Fibroblast of the aortic adventitia (primary cell): Measurements from ENCODE around the gene FAM13C. TPM values are rescaled to one million over a fixed set of nuclear protein-coding genes. Genes with fewer than 3 reads are reported as not detected.

Source experiments
- DNase-seq: peaks from one replicate; pipeline ENCODE4 v3.0.0-alpha.2; 2010; ENCODE audit warnings: low read depth
- H3K4me3 ChIP-seq: 2 replicates; pipeline ENCODE4 v1.5.1; 2011; ENCODE audit warnings: low read depth, mild to moderate bottlenecking, control low read depth, low read length, moderate library complexity
- CTCF ChIP-seq: IDR thresholded peaks from 2 replicates; pipeline ENCODE4 v1.5.1; 2011; ENCODE audit warnings: mild to moderate bottlenecking, low read length, control low read depth, inconsistent platforms; ENCODE audit not compliant: insufficient read depth
- total RNA-seq: library from RNA; depleted of rRNA; stranded (reverse); fragments of >200 nt; gene quantifications from 2 replicates; pipeline ENCODE4 v1.2.3, GENCODE V29; 2012; ENCODE audit warnings: low replicate concordance

FAM13C gene
- total RNA-seq, 1 donor: 3.3 TPM

- no peak for DNase-seq
- no peak for TF ChIP-seq CTCF
- H3K4me3 ChIP-seq: no peak overlapping the region
Observed at GRCh38 chr10:59285848-59286247, 76.5 kb downstream of the FAM13C start.

DNA sequence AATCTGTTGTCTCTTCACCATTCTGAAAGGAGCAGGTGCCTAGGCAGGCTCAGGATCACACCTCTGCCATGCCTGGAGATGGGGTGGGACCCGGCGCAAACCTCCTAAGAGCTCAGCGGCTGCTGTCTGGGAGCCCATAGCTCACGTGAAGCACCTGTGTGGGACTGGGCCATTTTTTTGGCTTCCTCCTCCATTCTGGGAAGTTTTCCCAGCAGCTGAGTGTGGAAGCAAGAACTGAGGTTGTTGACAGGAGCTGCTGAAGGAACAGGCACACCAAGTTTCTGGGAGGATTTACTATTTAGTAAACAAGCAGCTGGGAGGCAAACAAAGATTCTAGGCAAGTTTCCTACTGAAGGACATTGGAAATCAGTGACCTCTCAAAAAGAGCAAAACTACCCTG, 77.3 kb downstream of the FAM13C start:
- no peak for DNase-seq
- no peak for TF ChIP-seq CTCF
- no peak overlapping the region for H3K4me3 ChIP-seq

DNA sequence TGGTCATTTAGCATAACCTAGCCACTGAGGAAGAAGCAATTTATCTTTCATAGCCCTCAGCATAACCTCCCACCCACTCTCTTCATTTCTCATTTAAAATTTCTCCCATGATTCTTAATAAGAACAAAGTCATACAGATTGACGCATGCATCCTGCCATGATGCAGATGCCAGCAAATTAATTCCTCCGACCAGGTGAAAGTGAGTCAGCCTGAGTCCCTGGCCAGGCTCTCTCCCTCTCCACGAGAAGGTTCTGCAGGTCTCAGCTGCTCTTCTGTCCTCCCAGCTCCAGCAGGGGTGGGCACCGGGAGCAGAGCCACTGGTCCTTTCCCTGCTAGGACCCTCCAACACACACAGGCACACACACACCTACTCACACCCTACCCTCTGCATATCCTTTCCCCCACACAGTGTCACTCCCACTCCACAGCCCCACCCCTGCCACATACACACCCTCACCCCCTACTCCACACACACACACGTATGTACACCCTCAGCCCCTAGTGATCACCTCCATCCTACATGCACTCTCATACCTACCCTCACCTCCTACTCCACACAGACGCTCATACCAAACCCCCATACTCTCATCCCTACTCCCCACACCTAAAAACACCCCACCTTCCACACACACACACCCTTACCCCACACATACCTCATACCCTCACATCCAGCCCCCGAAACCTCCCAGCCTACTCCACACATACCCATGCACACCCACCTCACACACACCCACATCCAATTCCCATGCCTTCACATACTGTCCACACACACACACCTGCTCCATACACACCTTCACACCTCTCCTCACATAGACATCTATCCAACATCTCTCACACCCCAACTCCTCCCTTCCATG, 78.0 kb downstream of the FAM13C start:
- no peak for TF ChIP-seq CTCF
- H3K4me3 ChIP-seq: no peak overlapping the region
- no peak for DNase-seq

DNA sequence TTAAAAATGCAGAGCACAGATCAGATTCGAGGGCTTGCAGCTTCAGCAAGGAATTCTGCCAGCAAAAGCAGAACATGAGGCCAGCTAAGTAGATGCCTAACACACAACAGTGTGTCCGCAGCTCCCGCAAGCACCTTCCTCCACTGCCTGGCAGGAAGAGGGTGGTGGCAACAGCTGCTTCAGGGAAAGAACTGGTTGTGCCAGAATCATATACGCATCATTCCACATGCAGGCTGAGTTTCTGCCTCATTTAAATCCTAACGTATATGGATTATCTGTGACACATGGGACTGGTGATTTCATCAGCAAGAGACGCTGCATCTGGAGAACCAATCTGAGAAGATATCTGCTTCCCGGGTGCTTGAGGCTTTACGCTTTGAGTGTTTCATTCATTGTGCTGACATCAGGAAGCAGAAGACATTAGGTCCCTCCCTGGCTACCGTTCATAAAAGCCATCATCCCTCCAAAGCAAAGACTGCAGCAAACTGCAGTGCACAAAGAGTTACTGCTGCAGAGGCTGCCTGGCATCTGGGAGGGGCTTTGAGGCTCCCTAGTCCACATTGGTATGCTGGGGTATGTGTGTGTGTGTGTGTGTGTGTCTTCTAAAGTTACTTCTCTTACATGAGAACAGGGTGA, 78.8 kb downstream of the FAM13C start:
- no peak overlapping the region for H3K4me3 ChIP-seq
- TF ChIP-seq CTCF: no peak
- DNase-seq: no peak

DNA sequence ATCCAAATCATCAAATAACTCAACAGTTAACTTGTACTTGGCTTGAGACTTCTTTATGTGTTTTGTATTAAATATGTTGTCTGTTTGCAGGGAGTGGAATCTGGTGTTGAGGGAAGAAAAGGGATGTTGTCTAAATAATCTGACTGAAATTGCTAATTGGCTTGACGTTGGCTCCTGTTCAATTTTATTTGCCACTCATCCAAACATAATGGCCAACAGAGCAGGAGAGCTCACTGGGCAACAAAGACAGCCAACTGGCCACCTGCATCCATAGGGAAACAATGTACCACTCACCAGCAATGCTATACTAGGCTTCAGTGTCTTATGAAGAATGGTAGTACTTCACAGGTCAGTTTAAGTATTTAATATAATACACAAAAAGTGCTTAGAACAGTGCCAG, 80.5 kb downstream of the FAM13C start:
- H3K4me3 ChIP-seq: no peak overlapping the region
- TF ChIP-seq CTCF: no peak
- no peak for DNase-seq

- TF ChIP-seq CTCF: no peak
- H3K4me3 ChIP-seq: no peak overlapping the region
- no peak for DNase-seq
Observed at GRCh38 chr10:59279991-59280505, 82.3 kb downstream of the FAM13C start.
